HEK293 (cell line): Measurements from ENCODE around the gene AURKB.
A peak's percentile ranks its signal among the peaks of the same experiment; 100 is the strongest.

ENCODE experiments used
- CTCF ChIA-PET: fragments of 350-600 bp; formaldehyde crosslinking; extraction: SDS; loops from one replicate; lab custom pipeline; 2021; ENCODE audit warnings: antibody characterized with exemption; lab: Yijun Ruan, JAX
- POLR2A ChIA-PET: fragments of 300-600 bp; formaldehyde crosslinking; extraction: SDS; loops from one replicate; lab custom pipeline; 2020; ENCODE audit warnings: antibody characterized with exemption, inconsistent platforms; lab: Yijun Ruan, JAX
- H3K27ac ChIP-seq: fragments of 200-500 bp; sonication (Bioruptor generic); 2 replicates; pipeline ENCODE4 v1.5.1; 2014; ENCODE audit warnings: low read depth, low read length, control low read depth, inconsistent platforms; ENCODE audit errors: extremely low read depth
- H3K36me3 ChIP-seq, 2 experiments: fragments of 200-500 bp in 1 of 2; sonication (Bioruptor generic) in 1 of 2; 1 replicate in 1 of 2; 2 replicates in 1 of 2; pipeline ENCODE4 v1.5.1; 2014 to 2017; ENCODE audit warnings: inconsistent platforms in 2 of 2, low read length in 2 of 2; ENCODE audit not compliant: control insufficient read depth in 2 of 2, insufficient read depth in 1 of 2
- H3K4me1 ChIP-seq: fragments of 200-500 bp; sonication (Bioruptor generic); 2 replicates; pipeline ENCODE4 v1.5.1; 2014; ENCODE audit warnings: mild to moderate bottlenecking, low read length, inconsistent platforms; ENCODE audit not compliant: control insufficient read depth, insufficient read depth
- H3K4me3 ChIP-seq: 2 replicates; pipeline ENCODE4 v1.5.1; 2011; ENCODE audit warnings: low read depth, mild to moderate bottlenecking, control low read depth, low read length, moderate library complexity
- H3K9me3 ChIP-seq: fragments of 200-500 bp; sonication (Bioruptor generic); 2 replicates; pipeline ENCODE4 v1.5.1; 2014; ENCODE audit warnings: low read depth, low read length, inconsistent platforms; ENCODE audit not compliant: control insufficient read depth, insufficient read depth
- KLF1 ChIP-seq: fragments of 450-650 bp; formaldehyde crosslinking; IDR thresholded peaks from 2 replicates; pipeline ENCODE4 v1.5.1; 2016; ENCODE audit warnings: missing biosample characterization, missing genetic modification characterization
- KLF7 ChIP-seq: fragments of 450-650 bp; formaldehyde crosslinking; IDR thresholded peaks from 2 replicates; pipeline ENCODE4 v1.5.1; 2016; ENCODE audit warnings: missing biosample characterization, missing genetic modification characterization, borderline replicate concordance
- MEIS1 ChIP-seq: sonication (generic); formaldehyde crosslinking; IDR thresholded peaks from 2 replicates; pipeline ENCODE4 v1.8.1; 2022; ENCODE audit warnings: missing genetic modification reagents, mild to moderate bottlenecking, borderline replicate concordance
- PRDM4 ChIP-seq: fragments of 450-650 bp; formaldehyde crosslinking; IDR thresholded peaks from 2 replicates; pipeline ENCODE4 v1.5.1; 2017; ENCODE audit warnings: missing biosample characterization, missing genetic modification characterization
- SP7 ChIP-seq: fragments of 450-650 bp; formaldehyde crosslinking; IDR thresholded peaks from 2 replicates; pipeline ENCODE4 v1.5.1; 2016; ENCODE audit warnings: missing biosample characterization, missing genetic modification characterization
- ZBTB11 ChIP-seq: fragments of 450-650 bp; formaldehyde crosslinking; conservative IDR thresholded peaks from 2 replicates; pipeline ENCODE4 v1.5.1; 2016; ENCODE audit warnings: low read depth, missing biosample characterization, missing genetic modification characterization
- ZBTB17 ChIP-seq: fragments of 450-650 bp; formaldehyde crosslinking; IDR thresholded peaks from 2 replicates; pipeline ENCODE4 v1.5.1; 2016; ENCODE audit warnings: missing biosample characterization, missing genetic modification characterization
- ZBTB20 ChIP-seq: fragments of 450-650 bp; formaldehyde crosslinking; IDR thresholded peaks from 2 replicates; pipeline ENCODE4 v1.5.1; 2016; ENCODE audit warnings: missing biosample characterization, missing genetic modification characterization
- ZBTB21 ChIP-seq: fragments of 450-650 bp; formaldehyde crosslinking; IDR thresholded peaks from 2 replicates; pipeline ENCODE4 v1.5.1; 2017; ENCODE audit warnings: missing biosample characterization, missing genetic modification characterization
- ZBTB48 ChIP-seq: fragments of 450-650 bp; formaldehyde crosslinking; IDR thresholded peaks from 2 replicates; pipeline ENCODE4 v1.5.1; 2016; ENCODE audit warnings: missing biosample characterization, missing genetic modification characterization
- ZBTB8A ChIP-seq: fragments of 450-650 bp; formaldehyde crosslinking; IDR thresholded peaks from 2 replicates; pipeline ENCODE4 v1.5.1; 2016; ENCODE audit warnings: missing biosample characterization, missing genetic modification characterization
- ZFHX2 ChIP-seq: fragments of 450-650 bp; formaldehyde crosslinking; conservative IDR thresholded peaks from 2 replicates; pipeline ENCODE4 v1.5.1; 2016; ENCODE audit warnings: missing biosample characterization, missing genetic modification characterization
- ZNF175 ChIP-seq: fragments of 450-650 bp; formaldehyde crosslinking; IDR thresholded peaks from 2 replicates; pipeline ENCODE4 v1.5.1; 2016; ENCODE audit warnings: missing biosample characterization, missing genetic modification characterization
- ZNF302 ChIP-seq: fragments of 450-650 bp; formaldehyde crosslinking; IDR thresholded peaks from 2 replicates; pipeline ENCODE4 v1.5.1; 2016; ENCODE audit warnings: missing biosample characterization, missing genetic modification characterization, low read depth
- ZNF335 ChIP-seq: fragments of 450-650 bp; formaldehyde crosslinking; conservative IDR thresholded peaks from 2 replicates; pipeline ENCODE4 v1.5.1; 2016; ENCODE audit warnings: missing biosample characterization, missing genetic modification characterization
- ZNF423 ChIP-seq: fragments of 450-650 bp; formaldehyde crosslinking; IDR thresholded peaks from 2 replicates; pipeline ENCODE4 v1.5.1; 2016; ENCODE audit warnings: missing biosample characterization, missing genetic modification characterization
- ZNF571 ChIP-seq: fragments of 450-650 bp; formaldehyde crosslinking; IDR thresholded peaks from 2 replicates; pipeline ENCODE4 v1.5.0; 2017; ENCODE audit warnings: missing biosample characterization, missing genetic modification characterization
- ZNF596 ChIP-seq: fragments of 450-650 bp; IDR thresholded peaks from 2 replicates; pipeline ENCODE4 v1.5.0; 2018; ENCODE audit warnings: missing biosample characterization, mild to moderate bottlenecking, missing genetic modification characterization, moderate library complexity
- ZSCAN30 ChIP-seq: fragments of 450-650 bp; IDR thresholded peaks from 2 replicates; pipeline ENCODE4 v1.5.1; 2018; ENCODE audit warnings: missing biosample characterization, mild to moderate bottlenecking, missing genetic modification characterization, moderate library complexity
- TF ChIP-seq, protein P1 (sequence below): fragments of 450-650 bp; formaldehyde crosslinking; IDR thresholded peaks from 2 replicates; pipeline ENCODE4 v1.5.1; 2017; ENCODE audit warnings: missing biosample characterization, missing genetic modification characterization
- TF ChIP-seq, protein P2 (sequence below): fragments of 450-650 bp; formaldehyde crosslinking; IDR thresholded peaks from 2 replicates; pipeline ENCODE4 v1.5.1; 2016; ENCODE audit warnings: missing biosample characterization, missing genetic modification characterization
- TF ChIP-seq, protein P3 (sequence below): fragments of 450-650 bp; formaldehyde crosslinking; IDR thresholded peaks from 2 replicates; pipeline ENCODE4 v1.5.1; 2016; ENCODE audit warnings: missing biosample characterization, missing genetic modification characterization

The AURKB gene

DNA sequence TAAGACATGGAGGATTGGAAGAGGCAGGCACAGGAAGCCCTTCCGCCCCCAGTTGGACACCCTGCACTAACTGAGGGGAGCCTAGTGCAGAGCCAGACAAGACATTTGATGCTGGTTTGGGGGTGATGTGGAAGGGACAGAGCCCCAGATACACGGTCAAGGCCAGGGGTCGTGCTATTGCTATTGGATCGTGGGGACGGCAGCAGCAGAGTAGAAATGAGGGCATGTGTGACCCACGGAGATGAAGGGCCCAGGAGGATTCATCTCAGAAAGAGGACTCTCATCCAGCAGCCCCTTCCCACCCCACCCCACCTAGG, 45.6 kb downstream of the AURKB start:
- H3K27ac ChIP-seq, result peak overlapping the region; percentile 96; the same call in 1 of the 2 replicates
- peaks cover 10 to 22% of the 10 kb centered on the region in 2 experiments; a peak in 2 of 3 replicates for H3K36me3 ChIP-seq
- ChIA-PET CTCF (interaction anchor here (0.6 kb wide), 1 partner anchor 19 kb away, joined by 3 read pairs; no protein-coding TSS in a partner anchor), POLR2A (interaction anchor here (0.7 to 1.8 kb wide), 5 partner anchors 9 to 212 kb away, joined by 3 to 25 read pairs (median 3); partner anchors contain the start of genes AURKB, HES7 and KRABD2)
- peaks cover 24% of the 10 kb centered on the region for H3K4me1 ChIP-seq
- TF ChIP-seq PRDM4 (tag by site-specific recombination), result no peak
- TF ChIP-seq ZNF302 (tag by site-specific recombination), result no peak
- TF ChIP-seq ZBTB8A, result no peak
- TF ChIP-seq, protein P1, sequence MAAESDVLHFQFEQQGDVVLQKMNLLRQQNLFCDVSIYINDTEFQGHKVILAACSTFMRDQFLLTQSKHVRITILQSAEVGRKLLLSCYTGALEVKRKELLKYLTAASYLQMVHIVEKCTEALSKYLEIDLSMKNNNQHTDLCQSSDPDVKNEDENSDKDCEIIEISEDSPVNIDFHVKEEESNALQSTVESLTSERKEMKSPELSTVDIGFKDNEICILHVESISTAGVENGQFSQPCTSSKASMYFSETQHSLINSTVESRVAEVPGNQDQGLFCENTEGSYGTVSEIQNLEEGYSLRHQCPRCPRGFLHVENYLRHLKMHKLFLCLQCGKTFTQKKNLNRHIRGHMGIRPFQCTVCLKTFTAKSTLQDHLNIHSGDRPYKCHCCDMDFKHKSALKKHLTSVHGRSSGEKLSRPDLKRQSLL (tag by site-specific recombination), result no peak
- TF ChIP-seq ZBTB11 (tag by site-specific recombination), result no peak
- no peak for TF ChIP-seq ZNF571
- peak; percentile 77 for TF ChIP-seq ZNF335 (tag by site-specific recombination)
- TF ChIP-seq ZNF596 (tag by site-specific recombination), result no peak
- H3K9me3 ChIP-seq, result no peaks in the 10 kb centered on the region
- no peak overlapping the region for H3K4me3 ChIP-seq

DNA sequence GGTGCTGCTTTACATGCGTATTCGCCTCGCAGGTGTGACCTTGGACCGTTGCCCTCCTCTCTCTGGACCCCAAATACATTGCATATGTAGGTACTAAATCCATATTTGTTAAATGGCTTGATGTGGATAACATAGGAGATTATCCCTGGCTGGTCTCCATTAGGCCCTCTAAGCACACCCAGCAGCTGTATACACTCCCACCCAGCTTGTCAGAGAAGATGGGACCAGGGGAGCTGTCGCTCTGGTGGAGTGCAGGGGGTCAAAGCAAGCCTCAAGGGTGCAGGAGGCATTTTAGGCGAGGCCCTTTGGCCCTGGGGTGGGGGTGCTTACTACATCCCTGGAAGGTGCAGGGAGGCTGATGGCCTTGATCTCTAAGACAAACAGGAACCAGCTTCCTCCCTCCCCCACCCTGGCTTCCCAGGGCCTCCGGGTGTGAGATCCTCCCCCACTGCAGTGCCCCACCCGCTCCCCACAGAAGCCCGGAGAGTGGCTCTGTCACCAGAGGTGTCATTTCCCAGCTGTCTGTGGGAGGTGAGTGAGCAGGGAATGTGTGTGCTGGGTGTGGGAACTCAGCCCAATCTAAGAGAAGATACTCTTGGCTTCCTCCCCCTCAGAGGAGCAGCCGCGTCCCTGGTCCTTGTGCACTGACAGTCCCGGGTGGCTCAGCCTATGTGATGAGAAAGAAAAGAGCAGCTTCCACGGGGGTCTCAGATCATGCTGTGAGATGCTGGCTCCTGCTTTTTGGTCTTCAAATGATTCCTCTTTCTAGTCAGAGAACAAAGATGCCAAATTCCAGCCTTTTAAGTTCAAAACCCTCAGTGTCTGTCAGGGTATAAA, 46.2 kb downstream of the AURKB start:
- Histone ChIP-seq H3K4me1 (peaks cover 24% of the 10 kb centered on the region), H3K4me3 (no peak overlapping the region), H3K27ac (peak overlapping the region; percentile 96), H3K36me3 (peaks cover 12 to 27% of the 10 kb centered on the region in 2 experiments; a peak in 2 of 3 replicates), H3K9me3 (no peaks in the 10 kb centered on the region)
- ChIA-PET CTCF (interaction anchor here (0.6 kb wide), 1 partner anchor 19 kb away, joined by 3 read pairs; no protein-coding TSS in a partner anchor), POLR2A (interaction anchor here (0.6 to 1.8 kb wide), 8 partner anchors 9 to 213 kb away, joined by 3 to 25 read pairs (median 3); partner anchors contain the start of genes AURKB, BORCS6, HES7 and KRABD2)
- TF ChIP-seq ZBTB20 (tag by site-specific recombination) (peak; percentile 74), ZNF175 (tag by site-specific recombination) (no peak), SP7 (tag by site-specific recombination) (peak; percentile 52; the same call in 1 of the 2 replicates), ZFHX2 (tag by site-specific recombination) (peak; percentile 86), MEIS1 (no peak), ZBTB21 (tag by site-specific recombination) (0 out of 2 replicates have a peak, but pooled peaks have one; percentile 14), KLF7 (tag by site-specific recombination) (0 out of 2 replicates have a peak, but pooled peaks have one; percentile 18), ZBTB17 (tag by site-specific recombination) (peak; percentile 27; the same call in 1 of the 2 replicates), KLF1 (tag by site-specific recombination) (peak; percentile 76), ZSCAN30 (0 out of 2 replicates have a peak, but pooled peaks have one; percentile 6), ZNF423 (tag by site-specific recombination) (peak; percentile 75; the same call in 1 of the 2 replicates), ZBTB48 (tag by site-specific recombination) (peak; percentile 70)
- TF ChIP-seq, protein P2, sequence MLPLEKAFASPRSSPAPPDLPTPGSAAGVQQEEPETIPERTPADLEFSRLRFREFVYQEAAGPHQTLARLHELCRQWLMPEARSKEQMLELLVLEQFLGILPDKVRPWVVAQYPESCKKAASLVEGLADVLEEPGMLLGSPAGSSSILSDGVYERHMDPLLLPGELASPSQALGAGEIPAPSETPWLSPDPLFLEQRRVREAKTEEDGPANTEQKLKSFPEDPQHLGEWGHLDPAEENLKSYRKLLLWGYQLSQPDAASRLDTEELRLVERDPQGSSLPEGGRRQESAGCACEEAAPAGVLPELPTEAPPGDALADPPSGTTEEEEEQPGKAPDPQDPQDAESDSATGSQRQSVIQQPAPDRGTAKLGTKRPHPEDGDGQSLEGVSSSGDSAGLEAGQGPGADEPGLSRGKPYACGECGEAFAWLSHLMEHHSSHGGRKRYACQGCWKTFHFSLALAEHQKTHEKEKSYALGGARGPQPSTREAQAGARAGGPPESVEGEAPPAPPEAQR (tag by site-specific recombination), result no peak
- TF ChIP-seq, protein P3, sequence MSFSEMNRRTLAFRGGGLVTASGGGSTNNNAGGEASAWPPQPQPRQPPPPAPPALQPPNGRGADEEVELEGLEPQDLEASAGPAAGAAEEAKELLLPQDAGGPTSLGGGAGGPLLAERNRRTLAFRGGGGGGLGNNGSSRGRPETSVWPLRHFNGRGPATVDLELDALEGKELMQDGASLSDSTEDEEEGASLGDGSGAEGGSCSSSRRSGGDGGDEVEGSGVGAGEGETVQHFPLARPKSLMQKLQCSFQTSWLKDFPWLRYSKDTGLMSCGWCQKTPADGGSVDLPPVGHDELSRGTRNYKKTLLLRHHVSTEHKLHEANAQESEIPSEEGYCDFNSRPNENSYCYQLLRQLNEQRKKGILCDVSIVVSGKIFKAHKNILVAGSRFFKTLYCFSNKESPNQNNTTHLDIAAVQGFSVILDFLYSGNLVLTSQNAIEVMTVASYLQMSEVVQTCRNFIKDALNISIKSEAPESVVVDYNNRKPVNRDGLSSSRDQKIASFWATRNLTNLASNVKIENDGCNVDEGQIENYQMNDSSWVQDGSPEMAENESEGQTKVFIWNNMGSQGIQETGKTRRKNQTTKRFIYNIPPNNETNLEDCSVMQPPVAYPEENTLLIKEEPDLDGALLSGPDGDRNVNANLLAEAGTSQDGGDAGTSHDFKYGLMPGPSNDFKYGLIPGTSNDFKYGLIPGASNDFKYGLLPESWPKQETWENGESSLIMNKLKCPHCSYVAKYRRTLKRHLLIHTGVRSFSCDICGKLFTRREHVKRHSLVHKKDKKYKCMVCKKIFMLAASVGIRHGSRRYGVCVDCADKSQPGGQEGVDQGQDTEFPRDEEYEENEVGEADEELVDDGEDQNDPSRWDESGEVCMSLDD (tag by site-specific recombination), result 0 out of 2 replicates have a peak, but pooled peaks have one; percentile 20
